GM19324 (cell line): Measurements from ENCODE around the gene TCOF1.

Source experiments
- ATAC-seq: cut with Tn5 transposase; IDR thresholded peaks from one replicate; pipeline ENCODE4 v1.9.1; 2021; ENCODE audit warnings: mild to moderate bottlenecking, moderate library complexity; ENCODE audit not compliant: unreplicated experiment, low FRiP score

TCOF1 gene

GRCh38 chr5:150357326-150358260, at the start of gene TCOF1:
Gene TCOF1, plus strand, starts transcription at chr5:150357697. Its CDS starts 50 bp downstream, at chr5:150357747.
- peak; percentile 90 for ATAC-seq

GRCh38 chr5:150309101-150309885, 48.2 kb upstream of the TCOF1 start:
- no peak for ATAC-seq

- no peak for ATAC-seq
Observed at GRCh38 chr5:150309886-150310239, 47.6 kb upstream of the TCOF1 start.

GRCh38 chr5:150310246-150310645, 47.3 kb upstream of the TCOF1 start:
- ATAC-seq = no peak

GRCh38 chr5:150311015-150311692, 46.3 kb upstream of the TCOF1 start:
- no peak for ATAC-seq

GRCh38 chr5:150312518-150312917, 45.0 kb upstream of the TCOF1 start:
- no peak for ATAC-seq

GRCh38 chr5:150313501-150313900, 44.0 kb upstream of the TCOF1 start:
- no peak for ATAC-seq

- ATAC-seq = no peak
Observed at GRCh38 chr5:150313921-150314716, 43.4 kb upstream of the TCOF1 start.

- ATAC-seq = no peak
Observed at GRCh38 chr5:150315245-150315644, 42.3 kb upstream of the TCOF1 start.

GRCh38 chr5:150316320-150316719, 41.2 kb upstream of the TCOF1 start:
- ATAC-seq = no peak

GRCh38 chr5:150317048-150318003, 40.2 kb upstream of the TCOF1 start:
- ATAC-seq = no peak

GRCh38 chr5:150318613-150319483, 38.6 kb upstream of the TCOF1 start:
- ATAC-seq = no peak

- no peak for ATAC-seq
Observed at GRCh38 chr5:150319484-150319790, 38.1 kb upstream of the TCOF1 start.

- ATAC-seq = no peak
Observed at GRCh38 chr5:150320044-150320613, 37.4 kb upstream of the TCOF1 start.

- ATAC-seq = no peak
Observed at GRCh38 chr5:150321211-150321610, 36.3 kb upstream of the TCOF1 start.

- ATAC-seq = no peak
Observed at GRCh38 chr5:150321784-150322183, 35.7 kb upstream of the TCOF1 start.

- no peak for ATAC-seq
Observed at GRCh38 chr5:150322202-150322601, 35.3 kb upstream of the TCOF1 start.

GRCh38 chr5:150323092-150323491, 34.4 kb upstream of the TCOF1 start:
- no peak for ATAC-seq
